IMR-90 (cell line): ENCODE results near the gene ARFGEF3. TPM values are rescaled to one million over a fixed set of nuclear protein-coding genes. Genes with fewer than 3 reads are reported as not detected.

Experiments used
- ATAC-seq: fragments of 200-7000 bp; cut with Tn5 transposase; 2 replicates; pipeline ENCODE4 v1.9.1; 2020; ENCODE audit warnings: low read depth, mild to moderate bottlenecking, moderate library complexity
- BruUV-seq: library from RNA; stranded (reverse); fragments of 400-500 nt; replicated peaks from 2 replicates; lab custom pipeline; 2021; lab: Mats Ljungman, UMichigan
- CTCF ChIA-PET: fragments of 300-600 bp; formaldehyde crosslinking; extraction: SDS; loops from one replicate; lab custom pipeline; 2021; ENCODE audit warnings: antibody characterized with exemption; lab: Yijun Ruan, JAX
- POLR2A ChIA-PET: fragments of 300-600 bp; sonication (Branson Sonifier 250); formaldehyde crosslinking; loops from one replicate; lab custom pipeline; 2022; ENCODE audit warnings: antibody characterized with exemption; ENCODE audit not compliant: unreplicated experiment; lab: Charles Lee
- DNase-seq: peaks from one replicate; pipeline ENCODE4 v3.0.0; 2013
- H2AFZ ChIP-seq: replicated peaks from 2 replicates; pipeline ENCODE3; 2013; ENCODE audit warnings: low read length, mild to moderate bottlenecking; ENCODE audit not compliant: poor library complexity
- H2AK5ac ChIP-seq: 2 replicates; pipeline ENCODE4 v1.6.1; 2013; ENCODE audit warnings: low read depth, low read length, inconsistent platforms
- H2AK9ac ChIP-seq: replicated peaks from 2 replicates; pipeline ENCODE3; 2013; ENCODE audit warnings: mild to moderate bottlenecking, low read depth, low read length, moderate library complexity; ENCODE audit not compliant: poor library complexity
- H2BK120ac ChIP-seq: 2 replicates; pipeline ENCODE4 v1.6.1; 2013; ENCODE audit warnings: low read depth, low read length, inconsistent platforms
- H2BK15ac ChIP-seq: 3 replicates; pipeline ENCODE4 v1.6.1; 2013; ENCODE audit warnings: low read depth, low read length, inconsistent platforms
- H2BK20ac ChIP-seq: 2 replicates; pipeline ENCODE4 v1.6.1; 2013; ENCODE audit warnings: low read depth, mild to moderate bottlenecking, inconsistent platforms, low read length, moderate library complexity
- H2BK5ac ChIP-seq: 2 replicates; pipeline ENCODE4 v1.6.1; 2013; ENCODE audit warnings: mild to moderate bottlenecking, low read depth, low read length, inconsistent platforms; ENCODE audit not compliant: poor library complexity, severe bottlenecking
- H3K14ac ChIP-seq: replicated peaks from 2 replicates; pipeline ENCODE4 v1.6.1; 2013; ENCODE audit warnings: low read depth, low read length, inconsistent platforms
- H3K18ac ChIP-seq: 2 replicates; pipeline ENCODE4 v1.6.1; 2013; ENCODE audit warnings: low read depth, low read length, control low read depth
- H3K23ac ChIP-seq: 2 replicates; pipeline ENCODE4 v1.6.1; 2013; ENCODE audit warnings: low read depth, low read length, inconsistent platforms
- H3K27ac ChIP-seq: 2 replicates; pipeline ENCODE4 v1.5.1; 2013; ENCODE audit warnings: mild to moderate bottlenecking, control low read depth, low read length; ENCODE audit not compliant: insufficient read depth
- H3K27me3 ChIP-seq: 2 replicates; pipeline ENCODE4 v1.6.1; 2013; ENCODE audit warnings: low read length; ENCODE audit not compliant: control insufficient read depth, insufficient read depth
- H3K36me3 ChIP-seq: 2 replicates; pipeline ENCODE4 v1.6.1; 2013; ENCODE audit warnings: low read length, mixed read lengths; ENCODE audit not compliant: control insufficient read depth, insufficient read depth
- H3K4ac ChIP-seq: 2 replicates; pipeline ENCODE4 v1.6.1; 2013; ENCODE audit warnings: low read depth, low read length, inconsistent platforms
- H3K4me1 ChIP-seq: 2 replicates; pipeline ENCODE4 v1.6.1; 2013; ENCODE audit warnings: low read length, mixed read lengths; ENCODE audit not compliant: control insufficient read depth, insufficient read depth
- H3K4me2 ChIP-seq: 2 replicates; pipeline ENCODE4 v1.6.1; 2013; ENCODE audit warnings: low read depth, mild to moderate bottlenecking, control low read depth, low read length, moderate library complexity
- H3K4me3 ChIP-seq: 2 replicates; pipeline ENCODE4 v1.5.1; 2013; ENCODE audit warnings: low read depth, mild to moderate bottlenecking, control low read depth, low read length, moderate library complexity; ENCODE audit not compliant: insufficient read depth
- H3K56ac ChIP-seq: 2 replicates; pipeline ENCODE4 v1.6.1; 2013; ENCODE audit warnings: low read length, inconsistent platforms; ENCODE audit not compliant: insufficient read depth; ENCODE audit errors: extremely low read depth
- H3K79me1 ChIP-seq, 2 experiments: 2 replicates each; pipeline ENCODE4 v1.6.1; 2013; ENCODE audit warnings: low read length in 2 of 2, inconsistent platforms in 1 of 2, low read depth in 1 of 2
- H3K9ac ChIP-seq: 2 replicates; pipeline ENCODE4 v1.6.1; 2013; ENCODE audit warnings: low read depth, low read length, control low read depth
- H3K9me1 ChIP-seq: 2 replicates; pipeline ENCODE4 v1.6.1; 2013; ENCODE audit warnings: low read length, inconsistent platforms; ENCODE audit not compliant: insufficient read depth
- H3K9me3 ChIP-seq: 2 replicates; pipeline ENCODE4 v1.6.1; 2013; ENCODE audit warnings: low read length; ENCODE audit not compliant: control insufficient read depth, insufficient read depth
- H4K20me1 ChIP-seq: 2 replicates; pipeline ENCODE4 v1.6.1; 2013; ENCODE audit warnings: low read length, inconsistent platforms; ENCODE audit not compliant: insufficient read depth
- H4K5ac ChIP-seq: 2 replicates; pipeline ENCODE4 v1.6.1; 2013; ENCODE audit warnings: mild to moderate bottlenecking, low read depth, low read length, control low read depth
- H4K8ac ChIP-seq, 2 experiments: 2 replicates each; pipeline ENCODE4 v1.6.1; 2013; ENCODE audit warnings: low read depth in 2 of 2, low read length in 2 of 2, control low read depth in 1 of 2, inconsistent platforms in 1 of 2
- H4K91ac ChIP-seq: 2 replicates; pipeline ENCODE4 v1.6.1; 2013; ENCODE audit warnings: low read depth, low read length, inconsistent platforms; ENCODE audit not compliant: insufficient read depth
- BHLHE40 ChIP-seq: fragments of 150-350 bp; IDR thresholded peaks from 2 replicates; pipeline ENCODE4 v1.6.1; 2016; ENCODE audit warnings: mild to moderate bottlenecking, low read depth, low read length
- CEBPB ChIP-seq: IDR thresholded peaks from 2 replicates; pipeline ENCODE4 v1.6.1; 2012; ENCODE audit warnings: low read depth, low read length, improper control_type of control experiment
- CHD1 ChIP-seq: IDR thresholded peaks from 2 replicates; pipeline ENCODE4 v1.6.1; 2012; ENCODE audit warnings: low read depth, low read length, improper control_type of control experiment
- CTCF ChIP-seq: conservative IDR thresholded peaks from 2 replicates; pipeline ENCODE4 v1.5.1; 2012; ENCODE audit warnings: mild to moderate bottlenecking, low read depth, low read length, improper control_type of control experiment
- ELK1 ChIP-seq: fragments of 150-350 bp; IDR thresholded peaks from 2 replicates; pipeline ENCODE4 v1.6.1; 2016; ENCODE audit warnings: low read depth, mild to moderate bottlenecking, low read length, moderate library complexity, borderline replicate concordance
- FOS ChIP-seq: fragments of 150-350 bp; IDR thresholded peaks from 2 replicates; pipeline ENCODE4 v1.6.1; 2016; ENCODE audit warnings: low read depth, low read length
- MAFK ChIP-seq: IDR thresholded peaks from 2 replicates; pipeline ENCODE4 v1.6.1; 2012; ENCODE audit warnings: low read depth, low read length, improper control_type of control experiment
- MAZ ChIP-seq: IDR thresholded peaks from 2 replicates; pipeline ENCODE4 v1.6.1; 2012; ENCODE audit warnings: low read depth, mild to moderate bottlenecking, low read length, improper control_type of control experiment, moderate library complexity, borderline replicate concordance
- MXI1 ChIP-seq: IDR thresholded peaks from 2 replicates; pipeline ENCODE4 v1.6.1; 2012; ENCODE audit warnings: low read depth, mild to moderate bottlenecking, low read length, moderate library complexity, borderline replicate concordance
- NFE2L2 ChIP-seq: fragments of 150-350 bp; IDR thresholded peaks from 2 replicates; pipeline ENCODE4 v1.6.1; 2016; ENCODE audit warnings: low read depth, mild to moderate bottlenecking, low read length
- POLR2A ChIP-seq: IDR thresholded peaks from 2 replicates; pipeline ENCODE4 v1.6.1; 2012; ENCODE audit warnings: mild to moderate bottlenecking, low read depth, low read length
- RAD21 ChIP-seq: IDR thresholded peaks from 2 replicates; pipeline ENCODE4 v1.6.1; 2012; ENCODE audit warnings: low read length, improper control_type of control experiment
- RCOR1 ChIP-seq: IDR thresholded peaks from 2 replicates; pipeline ENCODE4 v1.6.1; 2012; ENCODE audit warnings: mild to moderate bottlenecking, low read length, improper control_type of control experiment; ENCODE audit not compliant: insufficient replicate concordance
- RFX5 ChIP-seq: IDR thresholded peaks from 2 replicates; pipeline ENCODE4 v1.8.0; 2012; ENCODE audit warnings: low read depth, mild to moderate bottlenecking, low read length, moderate library complexity
- SMC3 ChIP-seq: fragments of 150-350 bp; IDR thresholded peaks from 2 replicates; pipeline ENCODE4 v1.6.1; 2016; ENCODE audit warnings: low read depth, mild to moderate bottlenecking, antibody characterized with exemption, low read length, moderate library complexity
- WGBS, 2 experiments: methylation state at CpG; one replicate each; pipeline versions ENCODE4 v1.1.5 to v1.1.7; 2013; ENCODE audit warnings: missing lambda C conversion rate in 2 of 2; ENCODE audit not compliant: insufficient read length in 1 of 2; ENCODE audit errors: extremely low coverage in 2 of 2; 5-methylcytosine and 5-hydroxymethylcytosine counted together
- dilution Hi-C: fragments of 300-500 bp; cut with HindIII; formaldehyde crosslinking; loops from one replicate; pipeline ENCODE4 v1.14.3; 2018; ENCODE audit warnings: low sequenced_read_pairs; ENCODE audit not compliant: unreplicated experiment
- in situ Hi-C: fragments of 300-500 bp; cut with MboI; formaldehyde crosslinking; loops from 3 replicates; pipeline ENCODE4 v1.14.3; 2019; ENCODE audit warnings: low sequenced_read_pairs, inconsistent platforms, mixed read lengths
- intact Hi-C: fragments of 100-400 bp; cut with micrococcal nuclease; formaldehyde crosslinking; loops from 2 replicates; pipeline ENCODE4 v1.10.0; 2022
- polyA plus RNA-seq, 3 experiments: library from polyadenylated mRNA; depleted of rRNA; stranded (reverse); fragments of >200 nt; gene quantifications; 2 replicates each; pipeline ENCODE4 v1.2.3, GENCODE V29; 2012; ENCODE audit warnings: low replicate concordance in 1 of 3
- total RNA-seq: library from RNA; depleted of rRNA; stranded (reverse); fragments of >200 nt; gene quantifications from 2 replicates; pipeline ENCODE4 v1.2.3, GENCODE V29; 2012
- TF ChIP-seq, protein P1 (sequence below): fragments of 150-350 bp; IDR thresholded peaks from 2 replicates; pipeline ENCODE4 v1.6.1; 2017; ENCODE audit warnings: mild to moderate bottlenecking, antibody characterized with exemption, low read length, low read depth

Gene ARFGEF3
- total and polyA plus RNA-seq, 2 of the 4 experiments (the other 2 are of a cell fraction) = under 0.01 to 0.02 TPM

- DNase-seq = no peak
- Histone ChIP-seq H3K9me3 (no peaks in the 10 kb centered on the region), H2AK9ac (no peak overlapping the region), H3K9me1 (no peaks in the 10 kb centered on the region), H3K4ac (no peak overlapping the region), H4K5ac (no peak overlapping the region), H2BK5ac (no peak overlapping the region), H2AFZ (no peak overlapping the region), H3K4me3 (no peak overlapping the region), H3K14ac (no peak overlapping the region), H4K8ac (no peak overlapping the region), H3K27me3 (peaks cover 3% of the 10 kb centered on the region), H4K91ac (no peak overlapping the region), H3K27ac (no peak overlapping the region), H3K23ac (no peak overlapping the region), H3K79me1 (no peaks in the 10 kb centered on the region), H2BK20ac (no peak overlapping the region), H3K56ac (no peak overlapping the region), H3K9ac (no peak overlapping the region), H2BK15ac (no peak overlapping the region), H3K4me2 (no peak overlapping the region), H2AK5ac (no peak overlapping the region), H4K20me1 (no peaks in the 10 kb centered on the region), H3K18ac (no peak overlapping the region), H2BK120ac (no peak overlapping the region), H3K4me1 (no peaks in the 10 kb centered on the region), H3K36me3 (no peaks in the 10 kb centered on the region)
- no CpG with 5 or more reads among the region's 1 CpG for WGBS, 2 experiments
- POLR2A ChIA-PET = no interaction called here
- no peak for ATAC-seq
- CTCF ChIA-PET = no interaction called here
- in situ Hi-C loops = no loop called here
- no TSS peak for BruUV-seq
- dilution Hi-C loops = no loop called here
- intact Hi-C loops = no loop called here
- no peak for TF ChIP-seq ELK1
- peak; percentile 35 for TF ChIP-seq MAFK
- TF ChIP-seq POLR2A = no peak
- peak; percentile 78 for TF ChIP-seq NFE2L2
- no peak for TF ChIP-seq CEBPB
- no peak for TF ChIP-seq CTCF
- no peak for TF ChIP-seq RAD21
- TF ChIP-seq RFX5 = no peak
- no peak for TF ChIP-seq RCOR1
- TF ChIP-seq BHLHE40 = no peak
- TF ChIP-seq MXI1 = no peak
- TF ChIP-seq, protein P1, sequence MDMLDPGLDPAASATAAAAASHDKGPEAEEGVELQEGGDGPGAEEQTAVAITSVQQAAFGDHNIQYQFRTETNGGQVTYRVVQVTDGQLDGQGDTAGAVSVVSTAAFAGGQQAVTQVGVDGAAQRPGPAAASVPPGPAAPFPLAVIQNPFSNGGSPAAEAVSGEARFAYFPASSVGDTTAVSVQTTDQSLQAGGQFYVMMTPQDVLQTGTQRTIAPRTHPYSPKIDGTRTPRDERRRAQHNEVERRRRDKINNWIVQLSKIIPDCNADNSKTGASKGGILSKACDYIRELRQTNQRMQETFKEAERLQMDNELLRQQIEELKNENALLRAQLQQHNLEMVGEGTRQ = no peak
- TF ChIP-seq CHD1 = no peak
- TF ChIP-seq FOS = no peak
- TF ChIP-seq MAZ = no peak
- TF ChIP-seq SMC3 = no peak
These were observed 196.2 kb downstream of the ARFGEF3 start for GRCh38 chr6:138357928-138358327.
